H9 (cell line): Measurements from ENCODE around the gene DDIAS. TPM values are rescaled to one million over a fixed set of nuclear protein-coding genes. Genes with fewer than 3 reads are reported as not detected.

Source experiments
- DNase-seq: peaks from one replicate; pipeline ENCODE4 v3.0.0-alpha.2; 2017
- H2AFZ ChIP-seq: one replicate; pipeline ENCODE4 v1.6.1; 2013; ENCODE audit warnings: mild to moderate bottlenecking, low read length, control low read depth, moderate library complexity
- H2AK5ac ChIP-seq: 2 replicates; pipeline ENCODE4 v1.6.1; 2013; ENCODE audit warnings: low read length, control low read depth, mixed read lengths; ENCODE audit not compliant: insufficient read length
- H2BK120ac ChIP-seq: one replicate; pipeline ENCODE4 v1.6.1; 2013; ENCODE audit warnings: low read depth, mild to moderate bottlenecking, low read length, control low read depth, inconsistent platforms; ENCODE audit not compliant: poor library complexity, severe bottlenecking
- H2BK12ac ChIP-seq: 2 replicates; pipeline ENCODE4 v1.6.1; 2013; ENCODE audit warnings: low read length, control low read depth, mixed read lengths, low read depth; ENCODE audit not compliant: insufficient read length
- H2BK15ac ChIP-seq: 2 replicates; pipeline ENCODE4 v1.6.1; 2013; ENCODE audit warnings: low read depth, low read length, control low read depth
- H2BK20ac ChIP-seq: one replicate; pipeline ENCODE4 v1.6.1; 2013; ENCODE audit warnings: low read depth, mild to moderate bottlenecking, low read length, control low read depth, inconsistent platforms; ENCODE audit not compliant: poor library complexity, severe bottlenecking
- H2BK5ac ChIP-seq: 2 replicates; pipeline ENCODE4 v1.6.1; 2013; ENCODE audit warnings: low read length, control low read depth, mixed read lengths; ENCODE audit not compliant: insufficient read length
- H3K14ac ChIP-seq: 2 replicates; pipeline ENCODE4 v1.6.1; 2013; ENCODE audit warnings: low read length, control low read depth; ENCODE audit not compliant: insufficient read depth
- H3K18ac ChIP-seq: 2 replicates; pipeline ENCODE4 v1.6.1; 2013; ENCODE audit warnings: low read depth, mild to moderate bottlenecking, mixed read lengths, low read length, control low read depth; ENCODE audit not compliant: insufficient read length
- H3K23ac ChIP-seq: 2 replicates; pipeline ENCODE4 v1.6.1; 2013; ENCODE audit warnings: low read length, control low read depth, mixed read lengths, low read depth; ENCODE audit not compliant: insufficient read length
- H3K23me2 ChIP-seq: 2 replicates; pipeline ENCODE4 v1.6.1; 2013; ENCODE audit warnings: low read depth, mild to moderate bottlenecking, mixed read lengths, low read length, control low read depth; ENCODE audit not compliant: insufficient read length, poor library complexity, severe bottlenecking
- H3K27ac ChIP-seq: 2 replicates; pipeline ENCODE4 v1.5.1; 2013; ENCODE audit warnings: low read length, control low read depth, mixed read lengths, low read depth; ENCODE audit not compliant: insufficient read length
- H3K27me3 ChIP-seq: 2 replicates; pipeline ENCODE4 v1.6.1; 2013; ENCODE audit warnings: low read length, control low read depth, inconsistent platforms; ENCODE audit not compliant: insufficient read depth
- H3K4ac ChIP-seq: 2 replicates; pipeline ENCODE4 v1.6.1; 2013; ENCODE audit warnings: low read depth, mild to moderate bottlenecking, control low read depth, inconsistent platforms, low read length, moderate library complexity
- H3K4me1 ChIP-seq: 2 replicates; pipeline ENCODE4 v1.6.1; 2013; ENCODE audit warnings: low read length, control low read depth, inconsistent platforms; ENCODE audit not compliant: insufficient read depth
- H3K4me2 ChIP-seq: 2 replicates; pipeline ENCODE4 v1.6.1; 2013; ENCODE audit warnings: low read length, control low read depth, mixed read lengths; ENCODE audit not compliant: insufficient read length, insufficient read depth
- H3K56ac ChIP-seq: 2 replicates; pipeline ENCODE4 v1.6.1; 2013; ENCODE audit warnings: low read depth, mild to moderate bottlenecking, mixed read lengths, low read length, control low read depth; ENCODE audit not compliant: insufficient read length
- H3K79me1 ChIP-seq: 2 replicates; pipeline ENCODE4 v1.6.1; 2013; ENCODE audit warnings: low read depth, mild to moderate bottlenecking, moderate library complexity, low read length, control low read depth, inconsistent platforms; ENCODE audit not compliant: insufficient read depth, poor library complexity, severe bottlenecking
- H3K79me2 ChIP-seq: 2 replicates; pipeline ENCODE4 v1.6.1; 2013; ENCODE audit warnings: low read length, control low read depth, inconsistent platforms; ENCODE audit not compliant: insufficient read depth
- H3K9ac ChIP-seq: 2 replicates; pipeline ENCODE4 v1.6.1; 2013; ENCODE audit warnings: low read length, control low read depth, mixed read lengths; ENCODE audit not compliant: insufficient read length; ENCODE audit errors: extremely low read depth
- H3K9me3 ChIP-seq: one replicate; pipeline ENCODE4 v1.6.1; 2013; ENCODE audit warnings: low read depth, low read length, inconsistent platforms; ENCODE audit not compliant: control insufficient read depth
- H3T11ph ChIP-seq: one replicate; pipeline ENCODE4 v1.6.1; 2013; ENCODE audit warnings: mild to moderate bottlenecking, low read length, control low read depth, inconsistent platforms
- H4K20me1 ChIP-seq: one replicate; pipeline ENCODE4 v1.6.1; 2013; ENCODE audit not compliant: control insufficient read depth, insufficient read length, insufficient read depth
- H4K5ac ChIP-seq: 2 replicates; pipeline ENCODE4 v1.6.1; 2013; ENCODE audit warnings: low read depth, mild to moderate bottlenecking, mixed read lengths, low read length, control low read depth; ENCODE audit not compliant: insufficient read length
- H4K8ac ChIP-seq: replicated peaks from 2 replicates; pipeline ENCODE4 v1.6.1; 2013; ENCODE audit warnings: low read length, control low read depth, mixed read lengths, low read depth; ENCODE audit not compliant: insufficient read length
- H4K91ac ChIP-seq: 2 replicates; pipeline ENCODE4 v1.6.1; 2013; ENCODE audit warnings: low read depth, mild to moderate bottlenecking, moderate library complexity, mixed read lengths, low read length, control low read depth; ENCODE audit not compliant: insufficient read length
- H3K27ac Mint-ChIP-seq, 3 experiments: 2 replicates in 2 of 3; 3 replicates in 1 of 3; pipeline ENCODE4 v1.8.0; 2020 to 2021; ENCODE audit warnings: mixed read lengths in 3 of 3, mild to moderate bottlenecking in 1 of 3, moderate library complexity in 1 of 3
- H3K27me3 Mint-ChIP-seq: 2 replicates; pipeline ENCODE4 v1.8.0; 2021; ENCODE audit warnings: low read depth, mild to moderate bottlenecking, moderate library complexity, mixed read lengths
- H3K36me3 Mint-ChIP-seq, 3 experiments: 2 replicates in 2 of 3; 3 replicates in 1 of 3; pipeline ENCODE4 v1.8.0; 2020 to 2021; ENCODE audit warnings: low read depth in 3 of 3, mixed read lengths in 3 of 3; ENCODE audit not compliant: insufficient read depth in 1 of 3
- H3K4me1 Mint-ChIP-seq, 2 experiments: 2 replicates each; pipeline ENCODE4 v1.8.0; 2020; ENCODE audit warnings: mixed read lengths in 2 of 2
- H3K4me3 Mint-ChIP-seq, 2 experiments: 2 replicates in 1 of 2; 3 replicates in 1 of 2; pipeline ENCODE4 v1.8.0; 2020 to 2021; ENCODE audit warnings: mild to moderate bottlenecking in 2 of 2, mixed read lengths in 2 of 2, moderate library complexity in 1 of 2
- H3K9me3 Mint-ChIP-seq, 2 experiments: 2 replicates in 1 of 2; 3 replicates in 1 of 2; pipeline ENCODE4 v1.8.0; 2020; ENCODE audit warnings: mild to moderate bottlenecking in 2 of 2, mixed read lengths in 2 of 2, moderate library complexity in 1 of 2
- CTCF ChIP-seq: fragments of 200-600 bp; sonication (generic); conservative IDR thresholded peaks from 3 replicates; pipeline ENCODE4 v1.8.0; 2021; ENCODE audit warnings: antibody characterized with exemption, mild to moderate bottlenecking
- WGBS: extraction: QIAGEN DNeasy Blood & Tissue Kit; methylation state at CpG from one replicate; pipeline ENCODE4 v1.1.7; 2013; ENCODE audit warnings: missing lambda C conversion rate, low lambda C conversion rate, mixed read lengths; ENCODE audit not compliant: insufficient read length; ENCODE audit errors: extremely low coverage; 5-methylcytosine and 5-hydroxymethylcytosine counted together
- total RNA-seq: library from RNA; stranded (reverse); gene quantifications from 2 replicates; pipeline ENCODE4 v1.2.1, GENCODE V29; 2021

DDIAS gene
- total RNA-seq, 1 experiment from 2014 or later = 18.6 TPM

DNA sequence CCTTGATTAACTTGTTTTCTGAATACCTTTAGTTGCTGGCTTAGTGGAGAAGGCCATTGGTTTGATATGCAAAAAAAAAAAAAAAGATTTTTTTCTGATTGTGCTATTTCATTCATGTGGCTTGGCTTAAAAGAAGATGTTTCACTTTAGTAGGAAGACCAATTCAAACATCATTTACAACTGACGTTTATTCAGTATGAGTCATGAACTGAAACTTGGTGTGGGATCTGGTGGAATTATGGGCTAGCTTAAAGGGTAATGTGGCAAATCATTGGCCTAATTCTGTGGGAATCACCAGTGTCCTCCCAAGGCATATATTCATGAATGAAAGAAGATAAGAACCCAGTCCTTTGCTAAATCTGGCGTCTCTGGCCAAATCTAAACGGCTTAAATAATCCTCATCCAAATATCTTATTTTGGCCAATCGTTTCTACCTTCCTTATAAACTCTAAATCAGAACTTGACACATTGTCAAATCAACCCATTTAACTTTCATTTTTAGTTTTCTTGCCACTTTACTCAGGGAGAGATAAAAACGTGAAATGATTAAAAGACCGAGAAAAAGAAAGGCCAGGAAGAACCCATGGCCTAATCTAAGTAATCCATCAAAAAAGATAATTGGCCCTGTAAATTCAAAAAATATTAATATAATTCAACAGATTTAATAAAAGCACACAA lies 77.0 kb downstream of the DDIAS start:
- H3K23me2 ChIP-seq = no peaks in the 10 kb centered on the region
- H3T11ph ChIP-seq = no peak overlapping the region
- no peaks in the 10 kb centered on the region for H3K9me3 ChIP-seq
- no peak overlapping the region for H2AFZ ChIP-seq
- no peak overlapping the region for H3K27ac Mint-ChIP-seq
- no peak overlapping the region for H3K56ac ChIP-seq
- no peak overlapping the region for H2BK5ac ChIP-seq
- H2BK20ac ChIP-seq = no peak overlapping the region
- no peaks in the 10 kb centered on the region for H3K27me3 Mint-ChIP-seq
- no peak overlapping the region for H3K4me2 ChIP-seq
- H3K79me1 ChIP-seq = no peaks in the 10 kb centered on the region
- H3K23ac ChIP-seq = no peak overlapping the region
- H3K18ac ChIP-seq = no peak overlapping the region
- no peaks in the 10 kb centered on the region for H3K4me1 Mint-ChIP-seq
- TF ChIP-seq CTCF = no peak
- DNase-seq = no peak
- H2BK12ac ChIP-seq = no peak overlapping the region
- H3K4ac ChIP-seq = no peak overlapping the region
- no peak overlapping the region for H4K5ac ChIP-seq
- no peak overlapping the region for H2BK120ac ChIP-seq
- no peak overlapping the region for H2BK15ac ChIP-seq
- H3K27me3 ChIP-seq = no peaks in the 10 kb centered on the region
- no peak overlapping the region for H3K14ac ChIP-seq
- no peaks in the 10 kb centered on the region for H3K9me3 Mint-ChIP-seq
- no peaks in the 10 kb centered on the region for H3K79me2 ChIP-seq
- H3K9ac ChIP-seq = no peak overlapping the region
- no peaks in the 10 kb centered on the region for H4K20me1 ChIP-seq
- H3K4me1 ChIP-seq = no peaks in the 10 kb centered on the region
- H2AK5ac ChIP-seq = no peak overlapping the region
- H3K4me3 Mint-ChIP-seq = no peak overlapping the region
- no peak overlapping the region for H4K91ac ChIP-seq
- peaks cover 0 to 2% (median 0%) of the 10 kb centered on the region in 3 experiments; a peak in 1 of 7 replicates for H3K36me3 Mint-ChIP-seq
- H3K27ac ChIP-seq = no peak overlapping the region
- WGBS = 100% methylated on average over 2 of the region's 6 CpGs
- H4K8ac ChIP-seq = no peak overlapping the region
